ENCODE results near the gene RSAD1. TPM values are rescaled to one million over a fixed set of nuclear protein-coding genes. Genes with fewer than 3 reads are reported as not detected.

RSAD1 gene
- total and polyA plus RNA-seq, 4 donors: 10.8 to 22.7 (median 18.6) TPM

GRCh38 chr17:50529849-50530248 is 51.2 kb downstream of the RSAD1 start:
- Histone ChIP-seq H3K27ac (ENCODE audit: low read depth in 1 of 2, low read length in 2 of 2) (no peak overlapping the region), H3K9ac (ENCODE audit: low read depth in 1 of 2, low read length in 2 of 2) (no peak overlapping the region), H3K36me3 (ENCODE audit: control insufficient read depth in 4 of 4, insufficient read depth in 3 of 4, low read depth in 1 of 4, low read length in 3 of 4) (no peaks in the 10 kb centered on the region), H3K9me3 (ENCODE audit: control insufficient read depth in 4 of 4, low read length in 3 of 4) (no peaks in the 10 kb centered on the region), H3K4me1 (ENCODE audit: control insufficient read depth in 4 of 4, insufficient read depth in 4 of 4, low read length in 3 of 4) (peaks cover 1 to 13% (median 6%) of the 10 kb centered on the region in 4 donors), H3K4me3 (ENCODE audit: low read depth in 1 of 3, low read length in 3 of 3) (no peak overlapping the region), H3K27me3 (ENCODE audit: control insufficient read depth in 4 of 4, insufficient read depth in 4 of 4, low read length in 3 of 4) (peaks cover 0 to 13% (median 4%) of the 10 kb centered on the region in 4 donors)
- no peak for DNase-seq (ENCODE audit: low spot score)
- TF ChIP-seq SP1 (IDR thresholded peaks at IDR 0.05) (no peak), ZBTB33 (IDR thresholded peaks at IDR 0.05) (no peak), NR2F2 (IDR thresholded peaks at IDR 0.05) (no peak), FOXA2 (IDR thresholded peaks at IDR 0.05) (no peak), HNF4G (IDR thresholded peaks at IDR 0.05) (no peak), GABPA (IDR thresholded peaks at IDR 0.05 in 1 of 2, conservative IDR thresholded peaks at IDR 0.05 in 1 of 2) (no peak), CTCF (IDR thresholded peaks at IDR 0.05; ENCODE audit: low read depth, low read length, missing input control) (no peak), FOXA1 (IDR thresholded peaks at IDR 0.05) (no peak), REST (IDR thresholded peaks at IDR 0.05) (no peak), JUND (IDR thresholded peaks at IDR 0.05) (no peak), HNF4A (conservative IDR thresholded peaks at IDR 0.05) (no peak), MAX (IDR thresholded peaks at IDR 0.05) (no peak)
- 92% methylated on average over 7 of the region's 7 CpGs for WGBS

- H3K27me3 ChIP-seq (ENCODE audit: control insufficient read depth in 4 of 4, insufficient read depth in 4 of 4, low read length in 3 of 4): peaks cover 0 to 13% (median 4%) of the 10 kb centered on the region in 4 donors
- H3K9me3 ChIP-seq (ENCODE audit: control insufficient read depth in 4 of 4, low read length in 3 of 4): no peaks in the 10 kb centered on the region
- 70% methylated on average over 6 of the region's 6 CpGs for WGBS
- H3K9ac ChIP-seq (ENCODE audit: low read depth in 1 of 2, low read length in 2 of 2): no peak overlapping the region
- no peak overlapping the region for H3K27ac ChIP-seq (ENCODE audit: low read depth in 1 of 2, low read length in 2 of 2)
- no peaks in the 10 kb centered on the region for H3K36me3 ChIP-seq (ENCODE audit: control insufficient read depth in 4 of 4, insufficient read depth in 3 of 4, low read depth in 1 of 4, low read length in 3 of 4)
- DNase-seq (ENCODE audit: low spot score): no peak
- no peak for TF ChIP-seq REST (IDR thresholded peaks at IDR 0.05)
- no peak for TF ChIP-seq FOXA2 (IDR thresholded peaks at IDR 0.05)
- TF ChIP-seq SP1 (IDR thresholded peaks at IDR 0.05): no peak
- no peak for TF ChIP-seq HNF4G (IDR thresholded peaks at IDR 0.05)
- TF ChIP-seq RXRA (IDR thresholded peaks at IDR 0.05): no peak
- no peak for TF ChIP-seq GABPA (IDR thresholded peaks at IDR 0.05 in 1 of 2, conservative IDR thresholded peaks at IDR 0.05 in 1 of 2)
- no peak for TF ChIP-seq NR2F2 (IDR thresholded peaks at IDR 0.05)
- no peak overlapping the region for H3K4me3 ChIP-seq (ENCODE audit: low read depth in 1 of 3, low read length in 3 of 3)
- H3K4me1 ChIP-seq (ENCODE audit: control insufficient read depth in 4 of 4, insufficient read depth in 4 of 4, low read length in 3 of 4): peaks cover 1 to 13% (median 6%) of the 10 kb centered on the region in 4 donors
Observed at GRCh38 chr17:50531428-50532025, 52.9 kb downstream of the RSAD1 start.

Measured in liver (tissue), 9 donors.